DLD1 (cell line): ENCODE results near the gene TRIM43.
"Not testable (repeated sequence)": the region's sequence is repeated elsewhere in the genome, so short reads cannot be mapped to it uniquely, and the experiment has no call there.

Experiments used
- in situ Hi-C: cut with HindIII; loops from 2 replicates; pipeline ENCODE4 v1.10.0; 2017; ENCODE audit warnings: low sequenced_read_pairs

Gene TRIM43

DNA sequence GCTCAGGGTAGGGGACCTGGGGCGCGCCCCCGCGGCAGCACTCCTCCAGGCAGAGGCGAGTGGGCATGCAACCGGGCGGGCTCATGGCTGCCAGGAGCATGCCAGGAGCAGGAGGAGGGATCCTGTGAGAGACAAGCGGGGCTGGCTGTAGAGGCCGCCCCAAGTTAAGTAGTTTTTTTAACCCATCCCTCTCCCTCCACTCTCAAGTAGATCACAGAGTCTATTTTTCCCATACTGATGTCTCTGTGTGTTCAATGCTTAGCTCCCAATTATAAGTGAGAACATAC, 49.4 kb downstream of the TRIM43 start:
- in situ Hi-C loops: not testable (repeated sequence)

- in situ Hi-C loops: not testable (repeated sequence)
Measured at GRCh38 chr2:95641787-95642186, 50.0 kb downstream of the TRIM43 start.

DNA sequence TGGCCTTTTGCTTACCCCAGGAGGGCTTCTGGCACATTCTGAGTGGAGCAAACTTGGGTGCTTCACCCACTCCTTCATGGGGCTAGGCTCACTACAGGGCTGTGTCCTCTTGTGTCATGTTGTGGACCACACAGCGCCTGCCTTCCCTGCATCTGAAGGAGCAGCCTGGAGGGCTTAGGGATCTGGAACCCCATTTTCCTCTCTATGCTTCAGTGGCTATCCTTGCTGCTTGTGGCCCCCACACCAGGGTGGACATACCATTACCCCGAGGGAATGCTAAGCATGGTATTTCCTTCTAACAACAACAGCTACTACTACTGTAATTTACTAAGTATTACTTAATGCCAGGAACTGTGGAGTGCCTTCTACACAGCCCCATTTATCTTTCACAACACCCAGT, 50.6 kb downstream of the TRIM43 start:
- in situ Hi-C loops: not testable (repeated sequence)

DNA sequence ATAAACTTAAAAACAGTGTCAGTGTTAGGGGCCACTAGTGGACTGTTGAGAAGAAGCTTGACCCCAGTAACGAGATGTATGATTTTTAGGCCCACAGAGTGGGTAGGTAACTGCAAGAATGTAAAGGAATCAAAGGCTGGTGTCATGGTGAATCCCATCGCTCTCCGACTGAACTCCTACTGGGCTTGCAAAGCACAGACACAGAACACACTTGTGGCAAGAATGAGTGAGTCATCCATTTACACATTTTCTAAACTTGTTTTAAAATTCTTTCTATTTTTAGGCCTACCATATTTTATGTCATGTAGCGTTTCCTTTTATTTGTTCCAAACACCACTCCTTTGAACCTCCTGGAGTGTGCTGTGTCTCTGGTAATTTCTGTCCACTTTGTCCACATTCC, 51.1 kb downstream of the TRIM43 start:
- in situ Hi-C loops: not testable (repeated sequence)

GRCh38 chr2:95645312-95645711, 53.5 kb downstream of the TRIM43 start:
- in situ Hi-C loops: not testable (repeated sequence)

GRCh38 chr2:95646274-95646994, 54.6 kb downstream of the TRIM43 start:
- in situ Hi-C loops: not testable (repeated sequence)

DNA sequence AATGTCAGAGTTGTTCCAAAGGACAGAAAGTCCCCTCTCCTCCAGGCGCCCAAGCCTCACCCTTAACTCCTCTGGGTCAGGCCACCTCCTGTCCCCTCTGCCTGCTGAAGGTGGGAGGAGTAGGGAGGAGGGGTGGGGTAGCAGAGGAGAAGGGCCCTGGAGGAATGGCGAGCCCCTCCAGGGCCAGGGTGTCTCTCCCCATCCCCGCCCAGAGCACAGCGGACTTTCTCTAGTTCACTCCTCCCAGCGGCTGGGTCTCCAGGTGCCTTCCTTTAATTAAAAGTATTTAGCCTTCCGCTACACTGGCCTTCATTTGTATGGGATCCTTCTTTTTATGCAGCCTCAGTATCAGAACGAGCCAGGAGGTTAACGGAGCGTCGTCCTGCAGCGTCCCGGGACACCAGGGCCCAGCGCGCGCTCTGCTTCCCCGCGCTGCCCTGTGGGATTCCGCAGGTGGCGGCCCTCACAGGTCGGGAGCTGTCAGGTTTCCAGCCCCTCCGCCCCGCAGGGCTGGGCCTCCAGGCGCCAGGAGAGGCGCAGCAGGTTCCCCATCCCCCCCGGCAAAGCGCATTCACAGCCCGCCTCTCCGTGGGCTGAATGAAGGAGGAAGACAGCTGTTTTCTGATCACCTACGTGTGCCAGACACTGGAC, 57.2 kb downstream of the TRIM43 start:
- in situ Hi-C loops: not testable (repeated sequence)
